Mammary epithelial cell (primary cell): ENCODE measurements around the gene PTPA.
"Not testable (repeated sequence)": the region's sequence is repeated elsewhere in the genome, so short reads cannot be mapped to it uniquely, and the experiment has no call there.

Experiments used
- EZH2 ChIP-seq: IDR thresholded peaks from 2 replicates; pipeline ENCODE4 v1.6.1; 2012; ENCODE audit warnings: low read length, inconsistent platforms, borderline replicate concordance
- TF ChIP-seq, protein P1 (sequence below), 2 donors: IDR thresholded peaks in 1 of 2; conservative IDR thresholded peaks in 1 of 2; 2 replicates each; pipeline ENCODE4 v1.5.1; 2011 to 2012; ENCODE audit warnings: inconsistent platforms in 2 of 2, low read length in 2 of 2, mild to moderate bottlenecking in 2 of 2, control low read depth in 1 of 2, low read depth in 1 of 2; ENCODE audit not compliant: insufficient read depth in 1 of 2; ENCODE audit errors: extremely low read depth in 1 of 2

DNA sequence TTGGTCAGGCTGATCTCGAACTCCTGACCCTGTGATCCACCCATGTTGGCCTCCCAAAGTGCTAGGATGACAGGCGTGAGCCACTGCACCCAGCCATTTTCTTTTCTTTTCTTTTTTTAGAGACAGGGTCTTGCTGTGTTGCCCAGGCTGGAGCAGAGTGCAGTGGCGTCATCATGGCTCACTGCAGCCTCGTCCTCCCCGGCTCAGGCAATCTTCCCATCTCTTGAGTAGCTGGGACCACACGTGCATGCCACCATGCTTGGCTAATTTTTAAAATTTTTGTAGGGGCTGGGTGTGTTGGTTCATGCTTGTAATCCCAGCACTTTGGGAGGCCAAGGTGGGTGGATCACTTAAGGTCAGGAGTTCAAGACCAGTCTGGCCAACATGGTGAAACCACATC is 85.8 kb downstream of the PTPA start:
- TF ChIP-seq EZH2: not testable (repeated sequence)
- TF ChIP-seq, protein P1, sequence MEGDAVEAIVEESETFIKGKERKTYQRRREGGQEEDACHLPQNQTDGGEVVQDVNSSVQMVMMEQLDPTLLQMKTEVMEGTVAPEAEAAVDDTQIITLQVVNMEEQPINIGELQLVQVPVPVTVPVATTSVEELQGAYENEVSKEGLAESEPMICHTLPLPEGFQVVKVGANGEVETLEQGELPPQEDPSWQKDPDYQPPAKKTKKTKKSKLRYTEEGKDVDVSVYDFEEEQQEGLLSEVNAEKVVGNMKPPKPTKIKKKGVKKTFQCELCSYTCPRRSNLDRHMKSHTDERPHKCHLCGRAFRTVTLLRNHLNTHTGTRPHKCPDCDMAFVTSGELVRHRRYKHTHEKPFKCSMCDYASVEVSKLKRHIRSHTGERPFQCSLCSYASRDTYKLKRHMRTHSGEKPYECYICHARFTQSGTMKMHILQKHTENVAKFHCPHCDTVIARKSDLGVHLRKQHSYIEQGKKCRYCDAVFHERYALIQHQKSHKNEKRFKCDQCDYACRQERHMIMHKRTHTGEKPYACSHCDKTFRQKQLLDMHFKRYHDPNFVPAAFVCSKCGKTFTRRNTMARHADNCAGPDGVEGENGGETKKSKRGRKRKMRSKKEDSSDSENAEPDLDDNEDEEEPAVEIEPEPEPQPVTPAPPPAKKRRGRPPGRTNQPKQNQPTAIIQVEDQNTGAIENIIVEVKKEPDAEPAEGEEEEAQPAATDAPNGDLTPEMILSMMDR (conservative IDR thresholded peaks at IDR 0.05 in 1 of 2, IDR thresholded peaks at IDR 0.05 in 1 of 2; ENCODE audit: extremely low read depth in 1 of 2, insufficient read depth in 1 of 2, low read depth in 1 of 2, low read length in 2 of 2): not testable (repeated sequence)
